ENCODE measurements around the gene FAM25A.
"Not testable (repeated sequence)": the region's sequence is repeated elsewhere in the genome, so short reads cannot be mapped to it uniquely, and the experiment has no call there.

The FAM25A gene

GRCh38 chr10:87020056-87020455 is at the start of gene FAM25A:
TSS of gene FAM25A (plus strand) at chr10:87020294. CDS start at chr10:87020325, 31 bp downstream.
- DNase-seq: not testable (repeated sequence)

- no peak for DNase-seq
Observed at GRCh38 chr10:86970982-86971231, 49.2 kb upstream of the FAM25A start.

GRCh38 chr10:86971232-86971991 is 48.7 kb upstream of the FAM25A start:
- no peak for DNase-seq

- DNase-seq: no peak
Observed at GRCh38 chr10:86972613-86973380, 47.3 kb upstream of the FAM25A start.

- no peak for DNase-seq
Observed at GRCh38 chr10:86974484-86974883, 45.6 kb upstream of the FAM25A start.

- no peak for DNase-seq
Observed at GRCh38 chr10:86976362-86977056, 43.6 kb upstream of the FAM25A start.

GRCh38 chr10:86978457-86978856 is 41.6 kb upstream of the FAM25A start:
- DNase-seq: not testable (repeated sequence)

GRCh38 chr10:86979296-86979818 is 40.7 kb upstream of the FAM25A start:
- DNase-seq: no peak

- no peak for DNase-seq
Observed at GRCh38 chr10:86979977-86980448, 40.1 kb upstream of the FAM25A start.

GRCh38 chr10:86981020-86981419 is 39.1 kb upstream of the FAM25A start:
- DNase-seq: not testable (repeated sequence)

GRCh38 chr10:86981716-86982115 is 38.4 kb upstream of the FAM25A start:
- no peak for DNase-seq

- not testable (repeated sequence) for DNase-seq
Observed at GRCh38 chr10:86984498-86984897, 35.6 kb upstream of the FAM25A start.

GRCh38 chr10:86988520-86988919 is 31.6 kb upstream of the FAM25A start:
- DNase-seq: no peak

GRCh38 chr10:86991362-86991761 is 28.7 kb upstream of the FAM25A start:
- DNase-seq: not testable (repeated sequence)

GRCh38 chr10:86992456-86992855 is 27.6 kb upstream of the FAM25A start:
- no peak for DNase-seq

GRCh38 chr10:86992929-86993328 is 27.2 kb upstream of the FAM25A start:
- no peak for DNase-seq

GRCh38 chr10:86999802-87000403 is 20.2 kb upstream of the FAM25A start:
- not testable (repeated sequence) for DNase-seq

- DNase-seq: no peak
Observed at GRCh38 chr10:87000491-87000890, 19.6 kb upstream of the FAM25A start.

GRCh38 chr10:87007124-87007523 is 13.0 kb upstream of the FAM25A start:
- not testable (repeated sequence) for DNase-seq

- DNase-seq: not testable (repeated sequence)
Observed at GRCh38 chr10:87007674-87008073, 12.4 kb upstream of the FAM25A start.

GRCh38 chr10:87008303-87008702 is 11.8 kb upstream of the FAM25A start:
- not testable (repeated sequence) for DNase-seq

GRCh38 chr10:87009134-87009696 is 10.9 kb upstream of the FAM25A start:
- not testable (repeated sequence) for DNase-seq

GRCh38 chr10:87013528-87013927 is 6.6 kb upstream of the FAM25A start:
- not testable (repeated sequence) for DNase-seq
